HG02870 (cell line): ENCODE measurements around the gene MBD6.

Source experiments
- ATAC-seq: cut with Tn5 transposase; IDR thresholded peaks from one replicate; pipeline ENCODE4 v1.9.1; 2021; ENCODE audit warnings: mild to moderate bottlenecking, moderate library complexity; ENCODE audit not compliant: unreplicated experiment

Gene MBD6, protein sequence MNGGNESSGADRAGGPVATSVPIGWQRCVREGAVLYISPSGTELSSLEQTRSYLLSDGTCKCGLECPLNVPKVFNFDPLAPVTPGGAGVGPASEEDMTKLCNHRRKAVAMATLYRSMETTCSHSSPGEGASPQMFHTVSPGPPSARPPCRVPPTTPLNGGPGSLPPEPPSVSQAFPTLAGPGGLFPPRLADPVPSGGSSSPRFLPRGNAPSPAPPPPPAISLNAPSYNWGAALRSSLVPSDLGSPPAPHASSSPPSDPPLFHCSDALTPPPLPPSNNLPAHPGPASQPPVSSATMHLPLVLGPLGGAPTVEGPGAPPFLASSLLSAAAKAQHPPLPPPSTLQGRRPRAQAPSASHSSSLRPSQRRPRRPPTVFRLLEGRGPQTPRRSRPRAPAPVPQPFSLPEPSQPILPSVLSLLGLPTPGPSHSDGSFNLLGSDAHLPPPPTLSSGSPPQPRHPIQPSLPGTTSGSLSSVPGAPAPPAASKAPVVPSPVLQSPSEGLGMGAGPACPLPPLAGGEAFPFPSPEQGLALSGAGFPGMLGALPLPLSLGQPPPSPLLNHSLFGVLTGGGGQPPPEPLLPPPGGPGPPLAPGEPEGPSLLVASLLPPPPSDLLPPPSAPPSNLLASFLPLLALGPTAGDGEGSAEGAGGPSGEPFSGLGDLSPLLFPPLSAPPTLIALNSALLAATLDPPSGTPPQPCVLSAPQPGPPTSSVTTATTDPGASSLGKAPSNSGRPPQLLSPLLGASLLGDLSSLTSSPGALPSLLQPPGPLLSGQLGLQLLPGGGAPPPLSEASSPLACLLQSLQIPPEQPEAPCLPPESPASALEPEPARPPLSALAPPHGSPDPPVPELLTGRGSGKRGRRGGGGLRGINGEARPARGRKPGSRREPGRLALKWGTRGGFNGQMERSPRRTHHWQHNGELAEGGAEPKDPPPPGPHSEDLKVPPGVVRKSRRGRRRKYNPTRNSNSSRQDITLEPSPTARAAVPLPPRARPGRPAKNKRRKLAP

DNA sequence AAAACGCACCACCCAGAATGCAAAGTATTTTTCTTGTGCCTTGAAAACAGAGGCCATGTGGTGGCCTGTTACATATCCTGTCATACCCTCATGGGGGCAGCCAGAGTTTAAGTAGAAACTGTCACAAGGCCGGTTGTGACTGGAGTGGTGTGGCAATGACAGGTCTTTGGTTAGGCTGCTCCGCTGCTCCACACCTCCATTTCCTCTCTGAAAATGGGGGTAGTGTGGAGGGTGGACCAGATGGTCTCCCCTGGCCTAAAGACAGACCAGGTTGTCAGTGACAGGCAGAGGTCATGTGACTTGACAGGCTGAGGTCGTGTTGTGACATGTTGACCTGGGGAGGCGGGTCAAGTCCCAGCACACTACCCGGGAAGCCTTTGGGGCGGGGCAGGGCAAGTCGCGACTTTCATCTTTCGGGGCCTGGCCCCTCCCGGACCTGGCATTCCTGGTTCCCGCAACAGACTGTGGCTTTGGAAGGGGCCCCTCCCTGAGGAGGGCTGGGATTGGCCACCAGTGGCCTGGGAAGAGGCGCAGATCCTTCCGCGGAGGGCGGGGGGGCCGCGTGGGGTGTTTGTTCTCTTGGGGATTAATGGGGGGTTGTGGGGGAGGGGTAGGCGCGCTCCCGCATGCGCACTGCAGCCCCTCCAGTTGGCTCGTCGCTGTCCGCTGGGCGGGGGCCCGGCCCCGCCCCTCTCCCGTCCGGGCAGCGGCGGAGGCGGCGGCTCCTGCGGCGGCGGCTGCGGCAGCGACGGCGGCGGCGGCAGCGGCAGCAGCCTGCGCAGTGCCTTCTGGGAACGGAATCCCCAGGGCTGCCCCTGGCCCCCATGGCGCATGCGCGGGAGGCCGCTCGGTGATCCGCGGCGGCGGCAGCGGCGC, at the start of gene MBD6:
TSS of gene MBD6 (plus strand) at position 814 of the 876 bp plus-strand sequence. CDS start 1,480 bp downstream, outside the sequence.
- ATAC-seq: peak; percentile 43

DNA sequence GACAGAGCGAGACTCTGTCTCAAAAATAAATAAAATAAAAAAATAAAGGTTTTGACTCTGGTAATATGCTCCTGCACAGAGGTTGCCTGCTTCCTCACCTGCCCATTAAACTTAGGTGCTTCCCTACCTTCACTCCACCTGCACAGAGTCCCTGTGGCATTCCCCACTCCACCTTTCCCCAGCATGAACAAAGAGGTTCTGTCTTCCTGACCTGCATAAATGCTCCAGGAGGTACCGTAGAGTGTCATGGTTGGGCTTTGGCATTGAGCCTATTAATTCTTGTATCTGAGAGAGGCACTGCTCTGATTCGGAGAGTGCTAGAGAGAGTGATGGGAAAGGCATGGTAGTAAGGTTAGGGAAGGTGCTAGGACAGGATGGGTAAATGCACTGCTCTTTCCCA, 49.2 kb upstream of the MBD6 start:
- no peak for ATAC-seq

- ATAC-seq: no peak
Measured at GRCh38 chr12:57473886-57474285, 48.7 kb upstream of the MBD6 start.

DNA sequence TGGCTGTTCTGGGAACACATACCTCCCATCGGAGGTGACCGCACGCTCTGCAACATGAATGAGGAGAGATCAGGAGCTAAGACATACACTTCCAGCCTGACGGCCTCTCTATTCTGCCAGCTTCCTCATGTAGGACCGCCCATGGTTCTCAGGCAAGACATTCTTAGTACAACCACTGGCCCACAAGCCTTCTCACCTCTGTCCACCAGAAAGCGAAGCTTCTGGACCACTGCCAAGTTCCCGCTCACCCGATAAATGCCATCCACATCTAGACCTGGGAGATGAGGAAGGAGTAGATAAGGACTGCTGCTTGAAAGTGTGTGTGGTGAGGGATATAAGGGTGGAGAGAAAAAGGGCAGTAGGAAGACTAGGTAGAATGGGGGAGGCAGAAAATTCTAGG, 48.2 kb upstream of the MBD6 start:
- no peak for ATAC-seq

DNA sequence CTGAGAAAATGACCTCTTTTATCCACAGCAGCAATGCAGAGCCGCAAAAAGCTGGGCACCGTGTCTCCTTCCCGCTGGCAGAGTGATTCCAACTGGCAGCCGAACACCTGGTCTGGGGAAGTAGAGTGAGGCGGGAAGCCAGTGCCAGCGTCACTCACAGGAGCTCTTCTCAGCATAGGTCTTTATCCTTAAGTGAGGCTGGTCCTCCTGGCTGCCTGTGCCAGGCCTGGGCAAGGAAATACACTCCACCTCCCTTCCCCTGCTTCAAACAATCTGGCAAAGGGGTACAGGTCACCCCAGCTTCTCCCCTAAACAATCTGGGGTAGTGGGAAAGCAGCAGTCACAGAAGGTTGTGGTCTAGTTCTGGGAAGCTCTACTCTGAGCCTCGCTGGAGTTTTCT, 47.8 kb upstream of the MBD6 start:
- no peak for ATAC-seq

DNA sequence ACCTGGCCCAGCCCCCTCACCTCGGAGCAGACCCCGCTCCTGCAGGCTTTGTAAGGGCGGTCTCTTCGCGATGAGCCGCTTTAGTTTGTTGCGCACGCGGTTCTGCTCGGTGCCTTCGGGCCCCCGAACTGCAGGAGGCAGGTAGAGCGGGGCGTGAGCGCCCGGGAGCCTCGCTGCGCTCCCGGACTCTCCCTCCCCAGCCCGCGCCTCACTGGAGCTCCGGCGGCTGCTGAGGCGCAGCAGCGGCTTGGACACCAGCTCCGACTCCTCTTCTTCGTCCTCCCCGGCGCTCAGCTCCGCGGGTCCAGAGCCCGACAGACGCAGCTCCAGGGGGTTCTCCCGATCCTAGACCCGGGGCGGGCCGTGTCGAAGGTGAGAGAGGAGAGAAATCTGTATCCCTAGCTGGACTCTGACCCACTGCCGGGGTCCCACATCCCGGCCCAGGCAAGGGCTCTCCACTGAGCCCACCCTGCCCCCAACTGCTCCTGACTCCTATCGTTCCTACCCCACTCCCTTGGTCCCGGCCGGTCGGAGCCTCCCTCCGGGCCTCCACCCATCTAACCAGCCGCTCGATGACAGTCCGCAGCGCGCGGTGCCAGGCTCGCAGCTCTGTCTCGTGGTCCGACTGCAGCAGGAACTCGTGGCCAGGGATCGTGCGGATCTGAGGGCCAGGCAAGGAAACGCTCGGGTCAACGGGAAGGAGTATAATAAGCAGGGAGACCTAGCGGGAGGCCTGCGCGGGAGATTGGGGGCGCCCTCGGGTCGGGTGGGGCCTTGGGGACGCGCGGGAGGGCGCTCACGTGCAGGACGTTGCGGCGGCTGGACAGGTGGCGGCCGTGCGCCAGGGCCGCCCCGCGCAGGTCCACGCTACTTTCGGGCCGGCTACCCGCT, 47.1 kb upstream of the MBD6 start:
- no peak for ATAC-seq

DNA sequence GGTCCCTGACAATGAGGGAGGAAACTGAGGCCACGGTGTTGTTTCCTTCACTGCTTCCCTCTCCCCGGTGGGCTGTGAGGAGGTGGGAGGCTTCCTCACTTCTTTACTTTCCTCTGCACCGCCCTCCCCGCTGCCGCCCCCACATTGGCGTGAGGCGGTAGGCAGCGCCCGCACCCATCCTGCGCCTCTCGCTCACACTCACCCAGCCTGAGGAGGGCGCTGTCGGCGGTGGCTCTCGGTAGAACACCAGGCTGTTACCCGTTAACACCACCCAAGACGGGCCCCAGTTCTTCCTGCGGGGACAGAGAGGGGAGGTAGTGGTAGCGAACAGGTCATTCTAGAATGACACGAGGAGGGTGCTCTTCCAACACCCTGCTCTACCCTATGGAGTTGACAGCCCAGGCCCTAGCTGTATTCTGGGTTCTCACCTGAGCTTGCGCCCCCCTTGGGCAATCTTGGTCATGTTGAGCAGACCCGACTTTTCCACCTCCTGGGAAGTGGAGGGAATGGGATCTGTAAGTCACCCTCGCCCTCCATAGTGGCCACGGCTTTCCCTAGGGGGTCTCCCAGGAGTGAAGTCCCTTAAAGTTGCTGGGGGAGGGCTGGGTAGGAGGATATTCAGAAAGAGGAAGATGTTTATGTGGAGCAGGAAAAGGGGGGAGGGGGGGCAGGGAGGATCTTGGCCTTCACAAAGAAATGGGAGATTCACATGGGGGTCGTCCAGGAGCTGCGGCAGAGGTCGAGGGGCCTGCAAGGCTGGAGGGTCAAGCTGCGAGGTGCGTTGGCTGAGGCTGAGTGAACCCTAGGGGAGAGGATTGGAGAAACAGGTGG, 46.2 kb upstream of the MBD6 start:
- peak; percentile 30 for ATAC-seq

GRCh38 chr12:57476993-57477709, 45.5 kb upstream of the MBD6 start:
- ATAC-seq: no peak

DNA sequence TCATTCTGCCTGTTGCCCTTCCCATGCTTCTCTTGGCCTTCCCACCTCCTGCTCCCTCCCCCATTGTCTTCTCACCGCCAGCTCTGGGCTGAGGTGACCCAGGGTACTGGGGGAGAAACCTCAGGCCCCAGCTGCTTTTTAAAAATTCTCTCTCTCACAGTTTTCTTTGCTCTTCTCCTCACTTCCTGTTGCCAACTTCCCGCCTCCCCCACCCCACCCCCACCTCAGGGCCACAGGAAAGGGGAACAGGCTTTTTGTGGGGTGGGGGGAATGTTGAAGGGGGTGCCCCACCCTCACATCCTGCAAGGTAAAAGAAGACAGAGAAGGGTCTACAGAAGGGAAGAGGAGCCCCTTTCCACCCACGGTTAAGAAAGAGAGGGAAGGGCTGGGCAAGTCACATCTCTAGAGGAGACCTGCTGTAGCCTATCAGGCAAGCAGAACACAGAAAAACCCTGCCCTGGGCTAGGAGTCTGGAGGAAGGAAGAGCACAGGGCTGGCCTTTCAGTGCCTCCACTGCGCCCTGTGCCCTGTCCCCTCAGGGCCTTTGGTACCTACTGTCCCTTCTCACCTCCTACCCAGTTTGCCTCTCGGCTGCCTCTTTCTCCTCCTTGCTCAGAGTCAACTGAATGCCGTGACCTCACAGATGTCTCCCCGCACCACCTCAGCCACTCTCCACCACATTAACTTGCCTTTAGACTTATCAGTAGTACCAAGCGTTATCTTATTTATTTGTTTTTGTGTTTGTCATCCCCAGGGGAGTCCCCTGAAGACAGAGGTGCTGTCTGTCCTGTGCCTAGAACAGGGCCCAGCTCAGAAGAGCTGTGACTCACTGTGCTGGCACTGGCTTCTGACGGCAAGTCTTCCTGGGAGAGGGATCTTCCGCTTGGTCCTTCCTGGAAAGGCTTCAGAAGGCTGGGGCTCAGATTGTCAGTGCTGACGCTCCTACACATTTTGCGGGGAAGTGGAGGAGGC, 44.6 kb upstream of the MBD6 start:
- peak; percentile 43 for ATAC-seq

DNA sequence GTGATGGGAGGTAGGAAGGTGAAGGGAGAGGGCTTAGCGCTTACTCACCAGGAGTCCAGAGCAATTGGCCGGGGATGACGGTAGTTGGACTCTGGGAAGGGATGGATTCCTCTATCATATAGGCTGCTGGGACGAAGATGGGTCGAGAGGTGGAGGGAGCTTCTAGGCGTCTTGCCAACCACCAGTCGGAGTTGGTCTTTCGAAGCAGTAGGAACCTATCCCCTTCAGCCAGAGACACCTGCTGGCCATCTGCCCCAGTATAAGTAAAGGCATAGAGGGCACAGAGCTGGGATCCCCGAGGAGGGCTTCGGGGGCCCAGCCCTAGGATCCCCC, 43.6 kb upstream of the MBD6 start:
- no peak for ATAC-seq

DNA sequence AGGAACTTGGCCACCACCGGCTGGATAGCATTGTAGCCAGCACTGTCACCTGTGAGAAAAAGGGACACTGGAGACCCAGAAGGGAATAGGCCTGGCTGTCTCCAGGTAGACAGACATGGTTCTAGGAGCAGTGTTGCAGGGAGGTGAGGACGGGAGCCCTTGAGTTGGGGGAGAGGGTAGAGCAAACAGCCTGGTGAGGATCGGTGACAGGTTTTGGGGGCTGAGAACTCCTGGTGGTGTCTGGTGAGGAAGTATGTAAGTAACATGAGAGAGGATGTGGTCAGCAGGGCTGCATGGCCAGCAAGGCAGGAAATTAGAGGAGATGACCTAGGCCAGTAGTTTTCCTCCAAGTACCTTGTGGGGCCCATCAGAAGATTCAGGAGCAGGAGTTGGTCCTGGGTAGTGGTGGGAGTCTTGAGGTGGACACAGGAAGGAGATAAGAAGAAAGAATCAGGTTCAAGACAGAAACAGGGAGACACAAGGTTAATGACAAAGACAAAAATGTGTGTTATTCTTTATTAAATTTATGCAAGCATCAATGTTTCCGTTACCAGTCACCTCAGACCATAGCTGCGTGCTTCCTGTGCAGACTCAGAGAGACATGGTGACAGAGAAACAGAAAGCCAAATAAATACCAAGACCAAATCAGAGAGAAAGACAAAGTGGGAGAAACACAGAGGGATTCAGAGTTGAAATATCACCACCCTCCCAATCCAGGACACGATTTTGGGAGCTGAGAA, 43.1 kb upstream of the MBD6 start, which contains the start of gene ARHGAP9:
TSS of gene ARHGAP9 (minus strand) at position 491 of the 740 bp plus-strand sequence. CDS start at position 31, 460 bp downstream.
- ATAC-seq: no peak

DNA sequence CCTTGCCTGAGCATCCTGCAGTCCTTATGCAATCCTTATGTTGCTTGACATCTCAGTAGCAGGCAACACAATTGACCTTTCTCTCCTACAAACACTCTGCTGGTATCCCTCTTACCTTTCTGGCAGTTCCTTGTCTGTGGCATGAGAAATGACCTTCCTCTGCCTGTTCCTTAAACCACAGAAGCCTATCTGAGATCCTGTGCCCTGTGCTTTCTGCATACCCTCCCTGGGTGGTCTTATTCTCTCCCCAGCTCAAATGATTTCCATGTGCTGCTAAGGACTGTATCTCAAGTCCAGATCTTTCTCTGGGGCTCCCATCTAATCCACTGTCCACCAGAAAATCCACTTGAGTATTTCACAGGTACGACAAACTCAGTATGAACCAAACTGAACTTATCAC, 41.0 kb upstream of the MBD6 start:
- ATAC-seq: no peak

- ATAC-seq: no peak
Measured at GRCh38 chr12:57483466-57483865, 39.2 kb upstream of the MBD6 start.

GRCh38 chr12:57485695-57486094, 36.9 kb upstream of the MBD6 start:
- no peak for ATAC-seq

DNA sequence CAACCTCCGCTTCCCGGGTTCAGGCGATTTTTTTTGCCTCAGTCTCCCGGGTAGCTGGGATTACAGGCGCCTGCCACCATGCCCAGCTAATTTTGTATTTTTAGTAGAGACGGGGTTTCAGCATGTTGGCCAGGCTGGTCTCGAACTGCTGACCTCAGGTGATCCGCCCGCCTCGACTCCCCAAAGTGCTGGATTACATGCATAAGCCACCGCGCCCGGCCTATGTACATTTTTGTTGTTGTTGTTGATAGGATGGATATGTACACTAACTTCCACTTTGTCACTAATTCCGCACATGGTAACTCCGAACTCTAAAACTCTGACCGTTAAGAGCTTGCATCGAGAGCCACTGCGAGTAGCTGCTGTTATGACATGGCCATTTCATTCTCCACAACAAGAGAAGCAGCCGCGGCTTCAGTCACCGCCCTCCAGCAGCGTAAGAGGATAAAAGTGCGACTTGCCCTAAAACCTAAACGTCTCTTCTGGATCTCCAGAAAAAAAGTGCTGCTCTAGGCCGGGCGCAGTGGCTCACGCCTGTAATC, 35.5 kb upstream of the MBD6 start:
- ATAC-seq: no peak
